Progenitor cell of endocrine pancreas (in vitro differentiated cells): ENCODE measurements around the gene ELOA. TPM values are rescaled to one million over a fixed set of nuclear protein-coding genes. Genes with fewer than 3 reads are reported as not detected.

Source experiments
- DNase-seq: peaks from one replicate; pipeline ENCODE4 v3.0.0; 2021; ENCODE audit warnings: low spot score; ENCODE audit not compliant: unreplicated experiment
- H3K27ac Mint-ChIP-seq: 2 replicates; pipeline ENCODE4 v1.8.0; 2021; ENCODE audit warnings: mild to moderate bottlenecking, moderate library complexity, mixed read lengths
- H3K27me3 Mint-ChIP-seq: 2 replicates; pipeline ENCODE4 v1.8.0; 2021; ENCODE audit warnings: mixed read lengths
- H3K36me3 Mint-ChIP-seq: 2 replicates; pipeline ENCODE4 v1.8.0; 2022; ENCODE audit warnings: mixed read lengths; ENCODE audit not compliant: insufficient read depth
- H3K4me1 Mint-ChIP-seq: 2 replicates; pipeline ENCODE4 v1.8.0; 2021; ENCODE audit warnings: low read depth, mixed read lengths
- H3K4me3 Mint-ChIP-seq: 2 replicates; pipeline ENCODE4 v1.8.0; 2021; ENCODE audit warnings: low read depth, mild to moderate bottlenecking, moderate library complexity, mixed read lengths
- H3K9me3 Mint-ChIP-seq: 2 replicates; pipeline ENCODE4 v1.8.0; 2021; ENCODE audit warnings: low read depth, mixed read lengths
- total RNA-seq: library from RNA; stranded (reverse); gene quantifications from 2 replicates; pipeline ENCODE4 v1.2.1, GENCODE V29; 2021
- TF ChIP-seq, protein P1 (sequence below): fragments of 200-600 bp; sonication (generic); IDR thresholded peaks from one replicate; pipeline ENCODE4 v1.5.0; 2021; ENCODE audit warnings: antibody characterized with exemption, mild to moderate bottlenecking; ENCODE audit not compliant: unreplicated experiment

ELOA gene
- total RNA-seq, 1 donor from 2014 or later = 37.5 TPM

DNA sequence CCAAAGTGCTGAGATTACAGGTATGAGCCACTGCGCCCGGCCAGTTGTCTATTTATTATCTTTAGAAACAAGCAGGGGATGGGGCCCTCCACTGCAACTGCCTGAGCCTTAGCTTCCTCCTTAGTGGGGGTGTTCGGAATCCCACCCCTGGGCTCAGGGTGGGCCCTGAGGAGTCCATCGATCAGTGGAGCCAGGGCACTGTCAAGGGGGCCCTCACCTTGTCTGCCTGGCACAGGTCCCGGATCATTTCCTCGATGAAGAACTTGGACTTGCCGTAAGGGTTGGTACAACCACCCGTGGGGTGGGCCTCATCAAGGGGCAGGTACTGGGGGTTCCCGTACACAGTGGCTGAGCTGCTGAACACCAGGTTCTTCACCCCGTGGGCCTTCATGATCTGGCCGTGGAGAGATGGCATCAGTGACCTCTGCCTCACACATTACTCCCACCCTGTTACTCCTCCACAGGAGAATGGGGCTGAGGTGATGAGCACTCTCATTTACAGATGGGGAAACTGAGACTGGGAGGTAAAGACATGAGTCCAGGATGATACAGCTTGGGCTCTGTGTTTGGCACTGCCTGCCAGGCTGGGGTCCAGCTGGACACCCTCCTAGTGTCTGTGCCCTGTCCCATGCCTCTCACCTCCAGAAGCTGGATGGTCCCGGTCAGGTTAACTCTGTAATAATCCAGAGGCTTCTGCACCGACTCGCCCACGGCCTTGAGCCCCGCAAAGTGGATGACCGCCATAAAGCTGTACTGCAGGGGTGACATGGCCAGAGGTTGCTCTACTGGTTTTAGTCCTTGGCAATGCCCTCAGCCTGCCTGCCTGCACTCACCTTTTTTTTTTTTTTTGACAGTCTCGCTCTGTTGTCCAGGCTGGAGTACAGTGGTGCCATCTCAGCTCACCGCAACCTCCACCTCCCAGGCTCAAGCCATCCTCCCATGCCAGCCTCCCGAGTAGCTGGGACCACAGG is 54.5 kb downstream of the ELOA start:
- no peaks in the 10 kb centered on the region for H3K9me3 Mint-ChIP-seq
- no peaks in the 10 kb centered on the region for H3K27me3 Mint-ChIP-seq
- H3K27ac Mint-ChIP-seq = no peak overlapping the region
- H3K4me3 Mint-ChIP-seq = no peak overlapping the region
- TF ChIP-seq, protein P1, sequence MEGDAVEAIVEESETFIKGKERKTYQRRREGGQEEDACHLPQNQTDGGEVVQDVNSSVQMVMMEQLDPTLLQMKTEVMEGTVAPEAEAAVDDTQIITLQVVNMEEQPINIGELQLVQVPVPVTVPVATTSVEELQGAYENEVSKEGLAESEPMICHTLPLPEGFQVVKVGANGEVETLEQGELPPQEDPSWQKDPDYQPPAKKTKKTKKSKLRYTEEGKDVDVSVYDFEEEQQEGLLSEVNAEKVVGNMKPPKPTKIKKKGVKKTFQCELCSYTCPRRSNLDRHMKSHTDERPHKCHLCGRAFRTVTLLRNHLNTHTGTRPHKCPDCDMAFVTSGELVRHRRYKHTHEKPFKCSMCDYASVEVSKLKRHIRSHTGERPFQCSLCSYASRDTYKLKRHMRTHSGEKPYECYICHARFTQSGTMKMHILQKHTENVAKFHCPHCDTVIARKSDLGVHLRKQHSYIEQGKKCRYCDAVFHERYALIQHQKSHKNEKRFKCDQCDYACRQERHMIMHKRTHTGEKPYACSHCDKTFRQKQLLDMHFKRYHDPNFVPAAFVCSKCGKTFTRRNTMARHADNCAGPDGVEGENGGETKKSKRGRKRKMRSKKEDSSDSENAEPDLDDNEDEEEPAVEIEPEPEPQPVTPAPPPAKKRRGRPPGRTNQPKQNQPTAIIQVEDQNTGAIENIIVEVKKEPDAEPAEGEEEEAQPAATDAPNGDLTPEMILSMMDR = no peak
- DNase-seq = no peak
- peaks cover 13% of the 10 kb centered on the region for H3K4me1 Mint-ChIP-seq
- peaks cover 6% of the 10 kb centered on the region for H3K36me3 Mint-ChIP-seq

DNA sequence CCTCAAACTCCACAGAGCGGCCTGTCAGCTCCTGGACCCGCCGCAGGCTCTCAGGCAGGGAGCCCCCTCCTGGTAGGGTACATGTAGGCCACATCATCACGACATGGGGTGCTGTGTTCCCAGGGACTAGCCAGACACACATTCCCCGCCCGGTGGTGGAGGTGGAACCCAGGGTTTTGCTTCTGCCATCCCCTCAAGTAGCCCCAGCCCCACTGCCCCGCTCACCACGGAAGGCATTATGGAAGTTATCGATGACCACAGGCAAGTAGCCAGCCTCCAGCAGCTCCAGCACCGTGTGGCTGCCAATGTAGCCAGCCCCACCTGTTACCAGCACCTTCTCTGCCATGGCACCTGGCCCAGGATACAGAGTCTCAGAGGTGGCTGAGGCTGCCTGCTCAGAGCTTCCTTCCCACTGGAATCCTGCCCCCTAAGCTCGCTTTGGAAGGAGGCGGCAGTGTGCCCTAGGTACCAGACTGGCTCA is 55.4 kb downstream of the ELOA start:
- Mint-ChIP-seq H3K27ac (no peak overlapping the region), H3K4me1 (peaks cover 13% of the 10 kb centered on the region), H3K4me3 (peak overlapping the region; percentile 89), H3K27me3 (no peaks in the 10 kb centered on the region), H3K9me3 (no peaks in the 10 kb centered on the region), H3K36me3 (peaks cover 6% of the 10 kb centered on the region)
- no peak for DNase-seq
- TF ChIP-seq, protein P1 = no peak

- Mint-ChIP-seq H3K27ac (peak overlapping the region; percentile 99), H3K4me3 (peak overlapping the region; percentile 89)
- no peak for DNase-seq
Observed at GRCh38 chr1:23799255-23799569, 55.9 kb downstream of the ELOA start.

DNA sequence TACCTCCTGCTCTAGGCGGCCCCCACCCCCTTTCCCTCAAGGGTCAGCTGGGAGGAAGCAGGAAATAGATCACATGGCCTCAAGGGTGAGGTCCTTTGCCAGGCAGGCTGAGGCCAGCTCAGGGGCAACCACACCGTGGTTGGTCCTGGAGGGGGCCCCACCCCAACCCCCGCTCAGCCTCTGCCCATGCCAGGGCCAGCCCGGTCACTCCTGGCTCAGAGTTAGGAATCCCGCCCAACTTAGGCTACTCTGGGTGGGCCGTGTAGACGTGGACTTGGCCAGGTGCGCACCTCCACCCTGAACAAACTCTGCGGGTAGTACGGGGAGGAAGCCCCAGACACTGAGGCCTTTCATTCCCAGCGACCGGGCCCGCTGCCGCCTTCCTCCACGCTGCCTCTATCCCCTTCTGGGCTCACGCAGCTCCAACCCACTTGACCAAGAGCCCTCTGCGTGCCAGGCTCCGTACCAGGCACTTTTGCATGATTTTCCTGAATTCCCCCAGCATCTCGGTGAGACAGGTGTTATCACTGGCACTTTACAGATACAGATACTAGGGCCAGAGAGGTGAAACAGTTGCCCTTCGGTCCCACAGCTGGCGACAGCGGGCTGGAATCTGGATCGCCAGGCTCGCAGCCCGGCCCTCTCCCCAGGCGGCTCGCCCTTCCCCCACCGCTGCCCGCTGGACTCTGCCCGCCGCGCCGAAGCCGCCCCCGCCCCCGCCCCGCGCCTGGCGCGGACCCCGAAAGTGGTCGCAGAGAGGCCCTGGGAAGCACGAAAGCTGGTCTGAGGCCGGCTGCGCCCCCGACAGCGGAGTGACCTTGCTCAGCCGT is 56.5 kb downstream of the ELOA start:
- DNase-seq = no peak
- Mint-ChIP-seq H3K27me3 (no peaks in the 10 kb centered on the region), H3K27ac (peak overlapping the region; percentile 99)

More at GRCh38 chr1:23799255-23799569, 55.9 kb downstream of the ELOA start:
- Mint-ChIP-seq H3K9me3 (no peaks in the 10 kb centered on the region), H3K27me3 (no peaks in the 10 kb centered on the region), H3K4me1 (peaks cover 13% of the 10 kb centered on the region), H3K36me3 (peaks cover 6% of the 10 kb centered on the region)
- TF ChIP-seq, protein P1 = no peak

More for the DNA sequence above, 56.5 kb downstream of the ELOA start:
- no peaks in the 10 kb centered on the region for H3K9me3 Mint-ChIP-seq
- H3K36me3 Mint-ChIP-seq = peaks cover 4% of the 10 kb centered on the region
- TF ChIP-seq, protein P1 = no peak
- H3K4me3 Mint-ChIP-seq = peak overlapping the region; percentile 89
- peaks cover 13% of the 10 kb centered on the region for H3K4me1 Mint-ChIP-seq
